ENCODE data around the gene FARS2. TPM values are rescaled to one million over a fixed set of nuclear protein-coding genes. Genes with fewer than 3 reads are reported as not detected.
"Not testable (repeated sequence)": the region's sequence is repeated elsewhere in the genome, so short reads cannot be mapped to it uniquely, and the experiment has no call there.

The FARS2 gene
- total RNA-seq, 1 donor from 2014 or later, result 21.9 TPM

DNA sequence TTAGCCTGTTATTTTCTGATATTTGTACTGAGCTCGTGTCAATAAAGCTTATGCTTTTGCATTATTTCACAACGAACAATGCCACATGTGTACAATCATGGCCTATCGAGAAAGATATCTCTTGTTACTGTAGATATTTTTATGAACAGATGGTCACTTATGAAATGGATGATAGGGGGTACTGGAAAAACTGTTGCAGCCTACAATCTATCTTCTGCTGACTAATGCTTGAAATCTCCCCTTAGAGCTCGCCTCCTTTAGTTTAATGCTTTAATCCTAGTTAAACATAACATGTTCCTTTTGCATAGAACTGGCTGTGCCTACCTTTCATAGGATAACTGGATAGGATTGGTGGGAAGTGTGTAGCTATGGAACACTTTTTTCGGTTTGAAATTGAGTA is 296.2 kb downstream of the FARS2 start:
- peaks cover 5% of the 10 kb centered on the region for H3K4me1 Mint-ChIP-seq (ENCODE audit: unreplicated experiment)
- peaks cover 9% of the 10 kb centered on the region for H3K36me3 Mint-ChIP-seq
- TF ChIP-seq, protein P1, sequence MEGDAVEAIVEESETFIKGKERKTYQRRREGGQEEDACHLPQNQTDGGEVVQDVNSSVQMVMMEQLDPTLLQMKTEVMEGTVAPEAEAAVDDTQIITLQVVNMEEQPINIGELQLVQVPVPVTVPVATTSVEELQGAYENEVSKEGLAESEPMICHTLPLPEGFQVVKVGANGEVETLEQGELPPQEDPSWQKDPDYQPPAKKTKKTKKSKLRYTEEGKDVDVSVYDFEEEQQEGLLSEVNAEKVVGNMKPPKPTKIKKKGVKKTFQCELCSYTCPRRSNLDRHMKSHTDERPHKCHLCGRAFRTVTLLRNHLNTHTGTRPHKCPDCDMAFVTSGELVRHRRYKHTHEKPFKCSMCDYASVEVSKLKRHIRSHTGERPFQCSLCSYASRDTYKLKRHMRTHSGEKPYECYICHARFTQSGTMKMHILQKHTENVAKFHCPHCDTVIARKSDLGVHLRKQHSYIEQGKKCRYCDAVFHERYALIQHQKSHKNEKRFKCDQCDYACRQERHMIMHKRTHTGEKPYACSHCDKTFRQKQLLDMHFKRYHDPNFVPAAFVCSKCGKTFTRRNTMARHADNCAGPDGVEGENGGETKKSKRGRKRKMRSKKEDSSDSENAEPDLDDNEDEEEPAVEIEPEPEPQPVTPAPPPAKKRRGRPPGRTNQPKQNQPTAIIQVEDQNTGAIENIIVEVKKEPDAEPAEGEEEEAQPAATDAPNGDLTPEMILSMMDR (conservative IDR thresholded peaks at IDR 0.05), result no peak
- H3K27me3 Mint-ChIP-seq, result no peaks in the 10 kb centered on the region
- H3K9me3 Mint-ChIP-seq, result peaks cover 7% of the 10 kb centered on the region
- no peak for DNase-seq (ENCODE audit: extremely low spot score, unreplicated experiment)
- no peak overlapping the region for H3K27ac Mint-ChIP-seq
- no peak overlapping the region for H3K4me3 Mint-ChIP-seq

DNA sequence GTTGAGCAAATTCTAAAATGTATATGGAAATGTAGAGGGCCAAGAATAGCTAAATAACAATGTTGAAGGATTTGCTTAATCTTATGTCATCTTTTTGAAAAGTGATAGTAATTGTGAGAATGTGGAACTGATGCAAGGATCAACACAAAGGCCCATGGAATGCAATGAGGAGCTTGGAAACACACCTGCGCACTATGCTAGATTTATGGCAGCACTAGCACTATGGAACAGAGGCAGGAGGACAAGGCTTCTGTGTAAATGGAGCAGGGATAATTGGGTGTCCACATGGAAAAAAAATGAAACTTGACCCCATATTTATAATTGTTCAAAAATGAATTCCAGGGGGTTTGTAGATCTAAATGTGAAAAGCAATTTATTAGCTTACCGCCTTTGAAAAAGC is 298.3 kb downstream of the FARS2 start:
- peaks cover 9% of the 10 kb centered on the region for H3K36me3 Mint-ChIP-seq
- TF ChIP-seq, protein P1 (conservative IDR thresholded peaks at IDR 0.05), result no peak
- H3K4me1 Mint-ChIP-seq (ENCODE audit: unreplicated experiment), result no peaks in the 10 kb centered on the region
- no peak for DNase-seq (ENCODE audit: extremely low spot score, unreplicated experiment)
- no peak overlapping the region for H3K4me3 Mint-ChIP-seq
- no peak overlapping the region for H3K27ac Mint-ChIP-seq
- no peaks in the 10 kb centered on the region for H3K27me3 Mint-ChIP-seq
- H3K9me3 Mint-ChIP-seq, result peaks cover 7% of the 10 kb centered on the region

DNA sequence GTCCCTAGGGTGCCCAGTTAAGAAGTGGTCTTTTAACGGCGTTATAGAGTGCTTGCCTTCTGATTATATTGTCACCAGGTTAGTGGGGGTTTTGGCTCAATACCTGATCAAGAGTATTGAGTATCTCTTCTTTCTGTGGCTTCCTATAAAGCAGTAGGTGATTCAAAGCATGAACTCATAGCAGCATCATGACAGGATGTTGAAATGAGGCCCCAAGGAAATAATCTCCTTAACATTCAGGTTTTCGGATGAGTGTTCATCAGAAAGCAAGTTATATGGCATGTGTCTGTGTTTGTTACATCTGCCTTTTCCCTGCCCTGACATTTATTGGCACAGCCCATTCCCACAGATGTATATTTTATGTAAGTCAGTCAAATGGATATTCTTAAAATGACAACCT is 301.0 kb downstream of the FARS2 start:
- no peak overlapping the region for H3K4me3 Mint-ChIP-seq
- H3K27me3 Mint-ChIP-seq, result no peaks in the 10 kb centered on the region
- TF ChIP-seq, protein P1 (conservative IDR thresholded peaks at IDR 0.05), result no peak
- no peaks in the 10 kb centered on the region for H3K9me3 Mint-ChIP-seq
- no peak overlapping the region for H3K27ac Mint-ChIP-seq
- H3K36me3 Mint-ChIP-seq, result peaks cover 3% of the 10 kb centered on the region
- no peak for DNase-seq (ENCODE audit: extremely low spot score, unreplicated experiment)
- no peaks in the 10 kb centered on the region for H3K4me1 Mint-ChIP-seq (ENCODE audit: unreplicated experiment)

DNA sequence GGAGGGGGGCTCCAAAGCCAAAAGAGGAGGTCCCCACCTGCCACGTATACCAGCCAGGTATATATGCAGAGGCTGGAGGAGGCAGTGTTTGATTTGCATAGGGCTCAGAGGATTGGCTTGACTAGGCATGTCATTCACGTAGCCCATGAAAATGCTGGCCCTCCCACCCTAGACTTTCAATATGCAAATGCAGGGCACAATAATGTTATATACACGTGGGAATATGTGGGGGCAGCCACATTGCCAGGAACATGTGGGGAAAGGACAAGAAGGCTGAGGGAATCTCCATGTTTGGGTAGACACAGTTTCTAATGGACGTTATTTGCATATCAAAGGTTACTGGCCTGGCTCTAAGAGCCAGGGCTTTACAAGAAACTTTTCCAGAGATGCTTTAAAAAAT is 301.8 kb downstream of the FARS2 start:
- Mint-ChIP-seq H3K36me3 (no peaks in the 10 kb centered on the region), H3K27me3 (no peaks in the 10 kb centered on the region), H3K4me1 (ENCODE audit: unreplicated experiment) (no peaks in the 10 kb centered on the region), H3K27ac (no peak overlapping the region), H3K4me3 (no peak overlapping the region), H3K9me3 (no peaks in the 10 kb centered on the region)
- no peak for DNase-seq (ENCODE audit: extremely low spot score, unreplicated experiment)
- TF ChIP-seq, protein P1 (conservative IDR thresholded peaks at IDR 0.05), result no peak

DNA sequence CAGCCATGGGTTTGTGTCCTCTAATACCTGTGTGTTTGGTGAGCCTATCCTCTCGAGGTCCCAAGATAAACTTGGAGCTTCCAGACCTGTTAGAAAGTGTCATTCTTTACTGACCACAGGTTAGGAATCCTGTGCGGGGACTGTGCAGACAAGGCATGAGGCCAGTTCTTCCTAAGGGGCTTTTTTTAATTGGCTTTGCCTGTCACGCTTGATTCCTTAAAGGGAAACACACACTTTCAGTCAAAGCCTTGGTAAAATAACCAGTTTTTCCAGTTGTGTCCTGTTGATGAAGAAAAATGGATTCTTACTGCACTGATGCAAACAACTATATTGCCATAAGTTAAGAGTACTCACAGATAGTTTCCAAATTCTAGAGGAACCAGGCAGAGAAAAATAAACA is 303.4 kb downstream of the FARS2 start:
- H3K4me3 Mint-ChIP-seq; H3K36me3 Mint-ChIP-seq; H3K27me3 Mint-ChIP-seq; DNase-seq (ENCODE audit: extremely low spot score, unreplicated experiment); H3K4me1 Mint-ChIP-seq (ENCODE audit: unreplicated experiment); H3K27ac Mint-ChIP-seq; H3K9me3 Mint-ChIP-seq: not testable (repeated sequence)

DNA sequence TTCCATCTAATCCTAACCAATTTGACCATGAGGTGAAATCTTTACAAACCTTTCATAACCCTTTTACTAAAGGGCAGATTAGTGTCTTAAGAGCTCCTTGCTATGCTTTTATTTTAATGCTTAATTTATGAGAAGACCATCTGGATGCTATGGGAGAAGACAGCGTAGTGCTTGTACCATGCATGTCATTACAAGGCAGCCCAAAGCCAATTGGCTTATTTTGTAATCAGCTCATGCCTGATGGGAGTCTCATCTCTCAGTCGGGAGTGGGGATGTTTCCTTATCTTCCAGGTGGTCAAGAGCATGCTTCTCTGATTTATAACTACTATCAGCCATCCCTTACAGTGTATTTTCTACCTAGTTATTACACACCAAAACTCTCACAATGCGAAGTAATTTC is 304.7 kb downstream of the FARS2 start:
- Mint-ChIP-seq H3K27me3 (no peaks in the 10 kb centered on the region), H3K9me3 (no peaks in the 10 kb centered on the region), H3K4me3 (no peak overlapping the region), H3K27ac (no peak overlapping the region), H3K4me1 (ENCODE audit: unreplicated experiment) (no peaks in the 10 kb centered on the region), H3K36me3 (no peaks in the 10 kb centered on the region)
- DNase-seq (ENCODE audit: extremely low spot score, unreplicated experiment), result no peak
- TF ChIP-seq, protein P1 (conservative IDR thresholded peaks at IDR 0.05), result no peak
